Measurements from ENCODE around the gene DMC1. TPM values are rescaled to one million over a fixed set of nuclear protein-coding genes. Genes with fewer than 3 reads are reported as not detected.
A peak's percentile ranks its signal among the peaks of the same experiment; 100 is the strongest.

Gene DMC1
- total and polyA plus RNA-seq, 9 of the 15 experiments (the other 6 are each of a cell fraction or from before 2014, with no cell fraction given) = 5.5 to 55.5 (median 9.8) TPM

DNA sequence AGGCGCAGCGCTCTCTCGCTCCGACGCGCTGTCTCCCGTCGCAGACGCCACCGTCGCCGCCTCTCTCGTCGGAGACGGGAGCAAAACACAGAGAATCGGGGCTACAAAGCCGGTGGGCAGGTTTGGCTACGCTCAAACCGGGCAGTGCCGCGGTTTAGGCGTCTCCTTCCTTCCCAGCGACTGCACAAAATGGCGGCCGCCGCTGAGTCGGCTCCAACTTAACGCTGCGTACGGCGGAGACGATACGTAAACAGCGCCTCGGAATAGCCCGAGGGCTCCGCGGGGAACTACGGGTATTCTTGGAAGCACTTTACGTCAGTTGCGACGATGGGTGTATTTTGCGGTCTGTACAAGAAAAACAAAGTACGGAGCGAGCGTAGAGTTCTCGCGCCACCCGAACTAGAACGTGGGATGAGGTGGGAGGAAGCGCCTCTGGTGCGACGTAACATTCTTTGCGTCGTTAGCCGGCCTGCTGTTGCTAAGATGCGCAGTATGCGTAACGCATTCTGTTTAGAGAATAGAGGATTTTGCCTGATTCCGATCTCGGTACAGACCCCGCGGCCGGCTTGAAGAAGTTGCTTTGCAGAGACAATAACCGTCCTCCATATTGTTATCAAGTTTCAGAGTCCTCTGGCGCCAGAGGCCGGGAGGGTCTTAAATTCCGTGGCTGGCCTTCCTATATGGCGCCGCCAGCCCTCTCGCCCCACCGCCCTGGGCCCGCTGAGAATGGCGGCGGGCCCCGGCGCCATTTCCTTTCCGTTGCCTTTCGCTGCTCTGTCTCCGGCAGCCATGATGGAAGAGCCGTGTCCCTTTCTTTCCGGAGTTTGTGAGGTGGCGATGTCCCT is 63.6 kb downstream of the DMC1 start, which contains the start of gene DDX17 (continued):
- TF ChIP-seq KLF1 (tag; IDR thresholded peaks at IDR 0.05) (no peak), KDM2B (CRISPR knock-in tag; IDR thresholded peaks at IDR 0.05) (no peak), HNRNPK (IDR thresholded peaks at IDR 0.05; ENCODE audit: low read depth, low read length, poor library complexity, severe bottlenecking) (peak; percentile 100), ZNF174 (CRISPR knock-in tag; IDR thresholded peaks at IDR 0.05) (no peak), DACH1 (IDR thresholded peaks at IDR 0.05; ENCODE audit: partially characterized antibody) (no peak), CBFA2T3 (IDR thresholded peaks at IDR 0.05) (no peak), FIP1L1 (IDR thresholded peaks at IDR 0.05; ENCODE audit: low read depth, low read length, poor library complexity, severe bottlenecking) (no peak), KLF6 (CRISPR knock-in tag; IDR thresholded peaks at IDR 0.05; ENCODE audit: borderline replicate concordance) (peak; percentile 66; the same call in 1 of the 2 replicates), HDAC1 (IDR thresholded peaks at IDR 0.05) (no peak), SMAD4 (CRISPR knock-in tag; conservative IDR thresholded peaks at IDR 0.05) (peak; percentile 34), E2F3 (CRISPR knock-in tag; IDR thresholded peaks at IDR 0.05) (peak; percentile 70; the same call in 1 of the 2 replicates), ZNF589 (CRISPR knock-in tag; IDR thresholded peaks at IDR 0.05; ENCODE audit: low read depth) (peak; percentile 78; the same call in 1 of the 2 replicates), IFI16 (CRISPR knock-in tag; IDR thresholded peaks at IDR 0.05) (no peak), CXXC5 (CRISPR knock-in tag; IDR thresholded peaks at IDR 0.05) (peak; percentile 18; the same call in 1 of the 2 replicates), RBM39 (optimal IDR thresholded peaks at IDR 0.05; ENCODE audit: low read depth, low read length) (no peak), NFE2 (IDR thresholded peaks at IDR 0.05; ENCODE audit: low read depth) (no peak), MBD2 (IDR thresholded peaks at IDR 0.05; ENCODE audit: borderline replicate concordance, low read depth) (peak; percentile 57; the same call in 1 of the 2 replicates)
- TF ChIP-seq, protein P1, sequence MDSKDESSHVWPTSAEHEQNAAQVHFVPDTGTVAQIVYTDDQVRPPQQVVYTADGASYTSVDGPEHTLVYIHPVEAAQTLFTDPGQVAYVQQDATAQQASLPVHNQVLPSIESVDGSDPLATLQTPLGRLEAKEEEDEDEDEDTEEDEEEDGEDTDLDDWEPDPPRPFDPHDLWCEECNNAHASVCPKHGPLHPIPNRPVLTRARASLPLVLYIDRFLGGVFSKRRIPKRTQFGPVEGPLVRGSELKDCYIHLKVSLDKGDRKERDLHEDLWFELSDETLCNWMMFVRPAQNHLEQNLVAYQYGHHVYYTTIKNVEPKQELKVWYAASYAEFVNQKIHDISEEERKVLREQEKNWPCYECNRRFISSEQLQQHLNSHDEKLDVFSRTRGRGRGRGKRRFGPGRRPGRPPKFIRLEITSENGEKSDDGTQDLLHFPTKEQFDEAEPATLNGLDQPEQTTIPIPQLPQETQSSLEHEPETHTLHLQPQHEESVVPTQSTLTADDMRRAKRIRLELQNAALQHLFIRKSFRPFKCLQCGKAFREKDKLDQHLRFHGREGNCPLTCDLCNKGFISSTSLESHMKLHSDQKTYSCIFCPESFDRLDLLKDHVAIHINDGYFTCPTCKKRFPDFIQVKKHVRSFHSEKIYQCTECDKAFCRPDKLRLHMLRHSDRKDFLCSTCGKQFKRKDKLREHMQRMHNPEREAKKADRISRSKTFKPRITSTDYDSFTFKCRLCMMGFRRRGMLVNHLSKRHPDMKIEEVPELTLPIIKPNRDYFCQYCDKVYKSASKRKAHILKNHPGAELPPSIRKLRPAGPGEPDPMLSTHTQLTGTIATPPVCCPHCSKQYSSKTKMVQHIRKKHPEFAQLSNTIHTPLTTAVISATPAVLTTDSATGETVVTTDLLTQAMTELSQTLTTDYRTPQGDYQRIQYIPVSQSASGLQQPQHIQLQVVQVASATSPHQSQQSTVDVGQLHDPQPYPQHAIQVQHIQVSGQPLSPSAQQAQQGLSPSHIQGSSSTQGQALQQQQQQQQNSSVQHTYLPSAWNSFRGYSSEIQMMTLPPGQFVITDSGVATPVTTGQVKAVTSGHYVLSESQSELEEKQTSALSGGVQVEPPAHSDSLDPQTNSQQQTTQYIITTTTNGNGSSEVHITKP (IDR thresholded peaks at IDR 0.05; ENCODE audit: partially characterized antibody) = peak; percentile 8
- TF ChIP-seq, protein P2, sequence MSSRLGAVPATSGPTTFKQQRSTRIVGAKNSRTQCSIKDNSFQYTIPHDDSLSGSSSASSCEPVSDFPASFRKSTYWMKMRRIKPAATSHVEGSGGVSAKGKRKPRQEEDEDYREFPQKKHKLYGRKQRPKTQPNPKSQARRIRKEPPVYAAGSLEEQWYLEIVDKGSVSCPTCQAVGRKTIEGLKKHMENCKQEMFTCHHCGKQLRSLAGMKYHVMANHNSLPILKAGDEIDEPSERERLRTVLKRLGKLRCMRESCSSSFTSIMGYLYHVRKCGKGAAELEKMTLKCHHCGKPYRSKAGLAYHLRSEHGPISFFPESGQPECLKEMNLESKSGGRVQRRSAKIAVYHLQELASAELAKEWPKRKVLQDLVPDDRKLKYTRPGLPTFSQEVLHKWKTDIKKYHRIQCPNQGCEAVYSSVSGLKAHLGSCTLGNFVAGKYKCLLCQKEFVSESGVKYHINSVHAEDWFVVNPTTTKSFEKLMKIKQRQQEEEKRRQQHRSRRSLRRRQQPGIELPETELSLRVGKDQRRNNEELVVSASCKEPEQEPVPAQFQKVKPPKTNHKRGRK (tag; IDR thresholded peaks at IDR 0.05) = no peak
- TF ChIP-seq, protein P3, sequence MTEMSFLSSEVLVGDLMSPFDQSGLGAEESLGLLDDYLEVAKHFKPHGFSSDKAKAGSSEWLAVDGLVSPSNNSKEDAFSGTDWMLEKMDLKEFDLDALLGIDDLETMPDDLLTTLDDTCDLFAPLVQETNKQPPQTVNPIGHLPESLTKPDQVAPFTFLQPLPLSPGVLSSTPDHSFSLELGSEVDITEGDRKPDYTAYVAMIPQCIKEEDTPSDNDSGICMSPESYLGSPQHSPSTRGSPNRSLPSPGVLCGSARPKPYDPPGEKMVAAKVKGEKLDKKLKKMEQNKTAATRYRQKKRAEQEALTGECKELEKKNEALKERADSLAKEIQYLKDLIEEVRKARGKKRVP (CRISPR knock-in tag; IDR thresholded peaks at IDR 0.05) = peak; percentile 49; the same call in 1 of the 2 replicates
- TF ChIP-seq, protein P4, sequence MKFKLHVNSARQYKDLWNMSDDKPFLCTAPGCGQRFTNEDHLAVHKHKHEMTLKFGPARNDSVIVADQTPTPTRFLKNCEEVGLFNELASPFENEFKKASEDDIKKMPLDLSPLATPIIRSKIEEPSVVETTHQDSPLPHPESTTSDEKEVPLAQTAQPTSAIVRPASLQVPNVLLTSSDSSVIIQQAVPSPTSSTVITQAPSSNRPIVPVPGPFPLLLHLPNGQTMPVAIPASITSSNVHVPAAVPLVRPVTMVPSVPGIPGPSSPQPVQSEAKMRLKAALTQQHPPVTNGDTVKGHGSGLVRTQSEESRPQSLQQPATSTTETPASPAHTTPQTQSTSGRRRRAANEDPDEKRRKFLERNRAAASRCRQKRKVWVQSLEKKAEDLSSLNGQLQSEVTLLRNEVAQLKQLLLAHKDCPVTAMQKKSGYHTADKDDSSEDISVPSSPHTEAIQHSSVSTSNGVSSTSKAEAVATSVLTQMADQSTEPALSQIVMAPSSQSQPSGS (CRISPR knock-in tag; IDR thresholded peaks at IDR 0.05) = no peak

Measured in K562 (cell line).